Measurements from ENCODE around the gene TP53INP2. TPM values are rescaled to one million over a fixed set of nuclear protein-coding genes. Genes with fewer than 3 reads are reported as not detected.

Gene TP53INP2
- total and polyA plus RNA-seq, 2 of the 13 experiments (the other 11 are each of a cell fraction or from before 2014, with no cell fraction given), result 5.2 to 18.8 TPM

DNA sequence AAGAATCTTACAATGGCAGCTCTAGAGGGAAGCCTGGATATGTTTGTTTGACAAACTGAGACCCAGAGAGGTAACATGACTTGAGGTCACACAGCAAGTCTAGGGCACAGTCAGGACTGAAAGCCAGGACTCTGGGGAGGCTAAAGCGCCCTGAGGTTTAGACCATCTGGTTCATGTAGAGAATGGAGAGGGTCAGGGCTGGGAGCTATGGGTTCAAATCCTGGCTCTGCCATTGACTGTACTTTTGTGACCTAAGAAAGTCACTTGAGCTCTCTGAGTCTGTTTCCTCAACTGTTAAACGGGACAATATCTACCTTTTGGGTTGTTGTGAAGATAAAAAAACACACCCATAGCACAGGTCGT is 1.1 kb upstream of the TP53INP2 start (continued):
- TF ChIP-seq, protein P1, sequence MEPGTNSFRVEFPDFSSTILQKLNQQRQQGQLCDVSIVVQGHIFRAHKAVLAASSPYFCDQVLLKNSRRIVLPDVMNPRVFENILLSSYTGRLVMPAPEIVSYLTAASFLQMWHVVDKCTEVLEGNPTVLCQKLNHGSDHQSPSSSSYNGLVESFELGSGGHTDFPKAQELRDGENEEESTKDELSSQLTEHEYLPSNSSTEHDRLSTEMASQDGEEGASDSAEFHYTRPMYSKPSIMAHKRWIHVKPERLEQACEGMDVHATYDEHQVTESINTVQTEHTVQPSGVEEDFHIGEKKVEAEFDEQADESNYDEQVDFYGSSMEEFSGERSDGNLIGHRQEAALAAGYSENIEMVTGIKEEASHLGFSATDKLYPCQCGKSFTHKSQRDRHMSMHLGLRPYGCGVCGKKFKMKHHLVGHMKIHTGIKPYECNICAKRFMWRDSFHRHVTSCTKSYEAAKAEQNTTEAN (CRISPR knock-in tag; conservative IDR thresholded peaks at IDR 0.05), result no peak
- TF ChIP-seq ZBTB7B (CRISPR knock-in tag; IDR thresholded peaks at IDR 0.05) (no peak), ZNF432 (CRISPR knock-in tag; IDR thresholded peaks at IDR 0.05; ENCODE audit: borderline replicate concordance) (no peak), SCMH1 (CRISPR knock-in tag; IDR thresholded peaks at IDR 0.05; ENCODE audit: borderline replicate concordance) (no peak), KDM3A (CRISPR knock-in tag; IDR thresholded peaks at IDR 0.05; ENCODE audit: low read depth) (peak; percentile 48; the same call in 1 of the 2 replicates), ZNF264 (CRISPR knock-in tag; IDR thresholded peaks at IDR 0.05) (peak; percentile 20; the same call in 1 of the 2 replicates), SALL2 (CRISPR knock-in tag; IDR thresholded peaks at IDR 0.05) (no peak), ZZZ3 (CRISPR knock-in tag; IDR thresholded peaks at IDR 0.05; ENCODE audit: borderline replicate concordance) (no peak), XBP1 (CRISPR knock-in tag; IDR thresholded peaks at IDR 0.05) (no peak), HNF1B (CRISPR knock-in tag; IDR thresholded peaks at IDR 0.05) (no peak), ZNF550 (CRISPR knock-in tag; IDR thresholded peaks at IDR 0.05; ENCODE audit: borderline replicate concordance) (no peak), BRD4 (CRISPR knock-in tag; IDR thresholded peaks at IDR 0.05) (no peak), HMG20B (CRISPR knock-in tag; conservative IDR thresholded peaks at IDR 0.05) (no peak), ZNF33B (CRISPR knock-in tag; IDR thresholded peaks at IDR 0.05) (no peak), ZKSCAN8 (CRISPR knock-in tag; IDR thresholded peaks at IDR 0.05; ENCODE audit: borderline replicate concordance) (no peak), CHD2 (IDR thresholded peaks at IDR 0.05; ENCODE audit: low read depth, low read length) (no peak), ZSCAN30 (CRISPR knock-in tag; IDR thresholded peaks at IDR 0.05) (no peak), ZNF136 (CRISPR knock-in tag; IDR thresholded peaks at IDR 0.05; ENCODE audit: low read depth) (0 out of 2 replicates have a peak, but pooled peaks have one; percentile 34), STAG1 (CRISPR knock-in tag; IDR thresholded peaks at IDR 0.05) (no peak), KDM2A (CRISPR knock-in tag; IDR thresholded peaks at IDR 0.05; ENCODE audit: borderline replicate concordance, low read depth) (no peak; the same call in none of the 2 replicates), FOXA3 (CRISPR knock-in tag; IDR thresholded peaks at IDR 0.05) (no peak), CBX5 (CRISPR knock-in tag; IDR thresholded peaks at IDR 0.05; ENCODE audit: borderline replicate concordance) (no peak; the same call in 1 of the 2 replicates), CCDC6 (CRISPR knock-in tag; IDR thresholded peaks at IDR 0.05) (no peak), ZNF530 (CRISPR knock-in tag; IDR thresholded peaks at IDR 0.05; ENCODE audit: low read depth) (no peak), SOX13 (IDR thresholded peaks at IDR 0.05) (no peak), SOX13 (CRISPR knock-in tag; conservative IDR thresholded peaks at IDR 0.05 in 1 of 2, IDR thresholded peaks at IDR 0.05 in 1 of 2) (no peak)
- TF ChIP-seq, protein P2, sequence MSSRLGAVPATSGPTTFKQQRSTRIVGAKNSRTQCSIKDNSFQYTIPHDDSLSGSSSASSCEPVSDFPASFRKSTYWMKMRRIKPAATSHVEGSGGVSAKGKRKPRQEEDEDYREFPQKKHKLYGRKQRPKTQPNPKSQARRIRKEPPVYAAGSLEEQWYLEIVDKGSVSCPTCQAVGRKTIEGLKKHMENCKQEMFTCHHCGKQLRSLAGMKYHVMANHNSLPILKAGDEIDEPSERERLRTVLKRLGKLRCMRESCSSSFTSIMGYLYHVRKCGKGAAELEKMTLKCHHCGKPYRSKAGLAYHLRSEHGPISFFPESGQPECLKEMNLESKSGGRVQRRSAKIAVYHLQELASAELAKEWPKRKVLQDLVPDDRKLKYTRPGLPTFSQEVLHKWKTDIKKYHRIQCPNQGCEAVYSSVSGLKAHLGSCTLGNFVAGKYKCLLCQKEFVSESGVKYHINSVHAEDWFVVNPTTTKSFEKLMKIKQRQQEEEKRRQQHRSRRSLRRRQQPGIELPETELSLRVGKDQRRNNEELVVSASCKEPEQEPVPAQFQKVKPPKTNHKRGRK (CRISPR knock-in tag; IDR thresholded peaks at IDR 0.05), result no peak
- TF ChIP-seq, protein P3, sequence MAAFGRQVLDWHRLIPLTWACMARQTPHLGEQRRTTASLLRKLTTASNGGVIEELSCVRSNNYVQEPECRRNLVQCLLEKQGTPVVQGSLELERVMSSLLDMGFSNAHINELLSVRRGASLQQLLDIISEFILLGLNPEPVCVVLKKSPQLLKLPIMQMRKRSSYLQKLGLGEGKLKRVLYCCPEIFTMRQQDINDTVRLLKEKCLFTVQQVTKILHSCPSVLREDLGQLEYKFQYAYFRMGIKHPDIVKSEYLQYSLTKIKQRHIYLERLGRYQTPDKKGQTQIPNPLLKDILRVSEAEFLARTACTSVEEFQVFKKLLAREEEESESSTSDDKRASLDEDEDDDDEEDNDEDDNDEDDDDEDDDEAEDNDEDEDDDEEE (CRISPR knock-in tag; IDR thresholded peaks at IDR 0.05), result no peak; the same call in 1 of the 2 replicates
